CD4-positive, alpha-beta T cell (primary cell): ENCODE results near the gene B3GALT5. TPM values are rescaled to one million over a fixed set of nuclear protein-coding genes. Genes with fewer than 3 reads are reported as not detected.

Experiments
- ATAC-seq: fragments of 200-7000 bp; cut with Tn5 transposase; one replicate; pipeline ENCODE4 v1.10.0; 2022; ENCODE audit warnings: mild to moderate bottlenecking; ENCODE audit not compliant: poor library complexity
- CTCF ChIA-PET: fragments of 350-600 bp; sonication (Branson Sonifier 250); formaldehyde crosslinking; loops from one replicate; lab custom pipeline; 2021; ENCODE audit warnings: antibody characterized with exemption, inconsistent platforms; lab: Charles Lee
- POLR2A ChIA-PET: fragments of 350-600 bp; sonication (Branson Sonifier 250); formaldehyde crosslinking; loops from one replicate; lab custom pipeline; 2021; ENCODE audit warnings: antibody characterized with exemption, inconsistent platforms; lab: Charles Lee
- DNase-seq, 14 experiments: peaks; one replicate each; pipeline ENCODE4 v3.0.0-alpha.2; 2013 to 2020; ENCODE audit warnings: mixed read lengths in 2 of 14
- H3K27ac ChIP-seq, 2 donors: one replicate each; pipeline versions ENCODE4 v1.5.1 to v1.7.0; 2013; ENCODE audit warnings: low read length in 2 of 2, low read depth in 1 of 2, mild to moderate bottlenecking in 1 of 2
- H3K27me3 ChIP-seq, 2 experiments: 1 replicate in 1 of 2; 2 replicates in 1 of 2; pipeline versions ENCODE4 v1.6.1 to v1.7.0; 2013; ENCODE audit warnings: low read length in 2 of 2, control low read depth in 1 of 2, mild to moderate bottlenecking in 1 of 2, moderate library complexity in 1 of 2; ENCODE audit not compliant: insufficient read depth in 2 of 2, control insufficient read depth in 1 of 2
- H3K36me3 ChIP-seq: one replicate; pipeline ENCODE4 v1.6.1; 2013; ENCODE audit warnings: low read length, control low read depth; ENCODE audit not compliant: insufficient read depth
- H3K4me1 ChIP-seq: one replicate; pipeline ENCODE4 v1.6.1; 2013; ENCODE audit warnings: low read length, control low read depth; ENCODE audit not compliant: insufficient read depth
- H3K4me3 ChIP-seq: one replicate; pipeline ENCODE4 v1.5.1; 2013; ENCODE audit warnings: mild to moderate bottlenecking, low read length, moderate library complexity
- H3K9me3 ChIP-seq, 2 experiments: 1 replicate in 1 of 2; 2 replicates in 1 of 2; pipeline versions ENCODE4 v1.6.1 to v1.7.0; 2013; ENCODE audit warnings: low read length in 2 of 2, mild to moderate bottlenecking in 2 of 2, control low read depth in 1 of 2, moderate library complexity in 1 of 2; ENCODE audit not compliant: control insufficient read depth in 1 of 2, insufficient read depth in 1 of 2
- H3K27ac Mint-ChIP-seq: one replicate; pipeline ENCODE4 v1.8.0; 2020; ENCODE audit warnings: mixed read lengths
- H3K27me3 Mint-ChIP-seq: one replicate; pipeline ENCODE4 v1.8.0; 2021; ENCODE audit warnings: mixed read lengths
- H3K36me3 Mint-ChIP-seq: one replicate; pipeline ENCODE4 v1.8.0; 2021; ENCODE audit warnings: low read depth, mixed read lengths
- H3K4me1 Mint-ChIP-seq: one replicate; pipeline ENCODE4 v1.8.0; 2021; ENCODE audit warnings: low read depth, mixed read lengths
- H3K4me3 Mint-ChIP-seq: one replicate; pipeline ENCODE4 v1.8.0; 2020; ENCODE audit warnings: mild to moderate bottlenecking, mixed read lengths
- H3K9me3 Mint-ChIP-seq: one replicate; pipeline ENCODE4 v1.8.0; 2020; ENCODE audit warnings: mixed read lengths
- intact Hi-C, 2 experiments: fragments of 100-400 bp; cut with DNase I in 1 of 2; cut with micrococcal nuclease in 1 of 2; formaldehyde crosslinking; loops; one replicate each; pipeline versions ENCODE4 v1.15.1 to v1.9.0; 2023 to 2025; cut with DNase I, micrococcal nuclease
- total RNA-seq, 174 experiments: library from RNA in 2 of 174; stranded (reverse) in 2 of 174; gene quantifications; one replicate each; pipeline ENCODE4 v1.2.3 and lab custom pipeline; 2021 to 2026
- TF ChIP-seq, protein P1 (sequence below): fragments of 200-600 bp; IDR thresholded peaks from one replicate; pipeline ENCODE4 v1.8.0; 2022; ENCODE audit warnings: antibody characterized with exemption, mild to moderate bottlenecking

B3GALT5 gene
- total RNA-seq, 2 experiments from 2014 or later: not detected

DNA sequence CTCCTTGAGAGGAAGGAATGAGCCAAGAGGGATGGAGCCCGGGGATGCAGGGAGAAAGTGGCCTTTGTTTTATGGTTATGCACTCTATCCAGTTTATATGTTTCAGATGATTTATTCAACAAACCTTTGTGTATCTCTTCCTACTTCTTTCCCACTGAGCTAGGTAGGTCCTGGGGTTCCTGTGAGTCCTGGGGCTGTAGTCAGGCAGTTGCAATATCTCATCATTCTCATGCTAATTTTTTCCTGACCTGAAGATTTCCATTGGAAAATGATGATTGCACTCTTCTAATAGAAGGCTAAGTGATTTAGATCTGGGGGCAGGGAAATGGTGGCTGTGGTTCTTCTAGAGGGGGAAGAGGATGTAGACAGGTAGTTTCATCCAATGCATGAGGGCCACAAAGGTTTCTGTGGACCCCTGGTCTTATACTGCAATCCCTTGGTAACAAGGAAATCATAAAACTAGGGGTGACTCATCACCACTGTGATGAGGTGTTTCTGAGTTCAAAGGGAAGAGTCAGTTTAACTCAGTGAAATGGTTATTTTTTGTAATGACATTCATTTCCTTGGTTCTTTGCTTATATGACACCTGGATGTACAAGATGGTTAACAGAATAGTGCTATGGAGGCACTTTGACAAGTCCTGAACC lies 20.2 kb downstream of the B3GALT5 start:
- Mint-ChIP-seq H3K9me3 (no peaks in the 10 kb centered on the region), H3K27me3 (peaks cover 37% of the 10 kb centered on the region), H3K27ac (no peak overlapping the region), H3K4me3 (no peak overlapping the region), H3K4me1 (no peaks in the 10 kb centered on the region), H3K36me3 (no peaks in the 10 kb centered on the region)
- TF ChIP-seq, protein P1, sequence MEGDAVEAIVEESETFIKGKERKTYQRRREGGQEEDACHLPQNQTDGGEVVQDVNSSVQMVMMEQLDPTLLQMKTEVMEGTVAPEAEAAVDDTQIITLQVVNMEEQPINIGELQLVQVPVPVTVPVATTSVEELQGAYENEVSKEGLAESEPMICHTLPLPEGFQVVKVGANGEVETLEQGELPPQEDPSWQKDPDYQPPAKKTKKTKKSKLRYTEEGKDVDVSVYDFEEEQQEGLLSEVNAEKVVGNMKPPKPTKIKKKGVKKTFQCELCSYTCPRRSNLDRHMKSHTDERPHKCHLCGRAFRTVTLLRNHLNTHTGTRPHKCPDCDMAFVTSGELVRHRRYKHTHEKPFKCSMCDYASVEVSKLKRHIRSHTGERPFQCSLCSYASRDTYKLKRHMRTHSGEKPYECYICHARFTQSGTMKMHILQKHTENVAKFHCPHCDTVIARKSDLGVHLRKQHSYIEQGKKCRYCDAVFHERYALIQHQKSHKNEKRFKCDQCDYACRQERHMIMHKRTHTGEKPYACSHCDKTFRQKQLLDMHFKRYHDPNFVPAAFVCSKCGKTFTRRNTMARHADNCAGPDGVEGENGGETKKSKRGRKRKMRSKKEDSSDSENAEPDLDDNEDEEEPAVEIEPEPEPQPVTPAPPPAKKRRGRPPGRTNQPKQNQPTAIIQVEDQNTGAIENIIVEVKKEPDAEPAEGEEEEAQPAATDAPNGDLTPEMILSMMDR: no peak
- Histone ChIP-seq H3K27ac (no peak overlapping the region), H3K36me3 (no peaks in the 10 kb centered on the region), H3K27me3 (no peaks in the 10 kb centered on the region), H3K9me3 (no peaks in the 10 kb centered on the region), H3K4me3 (no peak overlapping the region), H3K4me1 (no peaks in the 10 kb centered on the region)
- no peak for DNase-seq
- intact Hi-C loops: no loop called here
- no peak for ATAC-seq
- ChIA-PET POLR2A (no interaction called here), CTCF (no interaction called here)

DNA sequence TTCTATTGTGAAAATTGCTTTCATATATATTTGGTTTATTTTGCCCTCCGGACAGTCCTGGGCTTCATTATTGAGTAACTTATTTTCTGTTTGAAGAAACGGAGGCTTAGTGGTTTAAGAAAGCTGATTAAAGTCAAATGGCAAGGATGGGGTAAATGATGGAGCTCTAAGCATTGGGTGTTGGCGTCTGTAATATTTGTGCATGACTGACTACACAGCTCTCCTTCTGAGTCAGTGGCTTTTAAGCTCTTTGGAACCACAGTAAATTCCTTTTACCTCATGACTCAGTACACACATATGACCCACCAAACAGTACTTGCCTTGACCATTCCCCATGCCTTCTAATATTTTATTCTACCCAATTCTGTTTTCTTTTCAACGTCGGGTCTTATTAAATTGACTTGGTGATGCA lies 21.0 kb downstream of the B3GALT5 start:
- Histone ChIP-seq H3K4me3 (no peak overlapping the region), H3K36me3 (no peaks in the 10 kb centered on the region), H3K4me1 (no peaks in the 10 kb centered on the region), H3K27me3 (no peaks in the 10 kb centered on the region), H3K27ac (no peak overlapping the region), H3K9me3 (peaks cover 0 to 6% of the 10 kb centered on the region in 2 experiments)
- Mint-ChIP-seq H3K36me3 (no peaks in the 10 kb centered on the region), H3K9me3 (no peaks in the 10 kb centered on the region), H3K4me3 (no peak overlapping the region), H3K4me1 (no peaks in the 10 kb centered on the region), H3K27ac (no peak overlapping the region), H3K27me3 (peaks cover 39% of the 10 kb centered on the region)
- no peak for DNase-seq
- TF ChIP-seq, protein P1: no peak
- intact Hi-C loops: no loop called here
- POLR2A ChIA-PET: no interaction called here
- ATAC-seq: no peak
- CTCF ChIA-PET: no interaction called here

DNA sequence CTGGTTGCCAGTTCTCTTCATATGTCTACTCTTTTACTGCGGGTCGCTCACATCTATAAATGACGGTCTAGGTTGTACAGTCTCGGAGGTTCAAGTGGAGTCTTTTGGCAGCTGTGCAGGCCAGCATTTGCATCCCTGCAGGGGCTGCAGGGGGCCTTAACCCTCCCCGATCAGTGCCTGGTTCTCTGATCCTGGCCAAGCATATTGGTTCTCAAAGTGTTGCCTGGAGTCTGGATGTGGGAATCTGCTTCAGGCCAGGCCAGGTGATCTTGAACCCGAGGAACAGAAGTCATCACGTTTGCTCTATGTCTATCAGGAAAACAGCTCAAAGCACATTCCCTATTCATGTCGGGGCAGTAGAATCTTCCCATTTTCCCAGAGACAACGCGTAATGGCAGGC lies 21.8 kb downstream of the B3GALT5 start:
- H3K4me1 ChIP-seq: no peaks in the 10 kb centered on the region
- H3K4me1 Mint-ChIP-seq: no peaks in the 10 kb centered on the region
- no peaks in the 10 kb centered on the region for H3K36me3 ChIP-seq
- peaks cover 0 to 6% of the 10 kb centered on the region in 2 experiments for H3K9me3 ChIP-seq
- no peaks in the 10 kb centered on the region for H3K9me3 Mint-ChIP-seq
- no peak for DNase-seq
- POLR2A ChIA-PET: no interaction called here
- intact Hi-C loops: no loop called here
- TF ChIP-seq, protein P1: no peak
- peaks cover 37% of the 10 kb centered on the region for H3K27me3 Mint-ChIP-seq
- H3K4me3 Mint-ChIP-seq: no peak overlapping the region
- no peaks in the 10 kb centered on the region for H3K27me3 ChIP-seq
- ATAC-seq: no peak
- H3K27ac ChIP-seq: no peak overlapping the region
- CTCF ChIA-PET: no interaction called here
- no peaks in the 10 kb centered on the region for H3K36me3 Mint-ChIP-seq
- no peak overlapping the region for H3K4me3 ChIP-seq
- no peak overlapping the region for H3K27ac Mint-ChIP-seq
